ENCODE measurements around the gene LRRC57.
"Not testable (repeated sequence)": the region's sequence is repeated elsewhere in the genome, so short reads cannot be mapped to it uniquely, and the experiment has no call there.

LRRC57 gene

DNA sequence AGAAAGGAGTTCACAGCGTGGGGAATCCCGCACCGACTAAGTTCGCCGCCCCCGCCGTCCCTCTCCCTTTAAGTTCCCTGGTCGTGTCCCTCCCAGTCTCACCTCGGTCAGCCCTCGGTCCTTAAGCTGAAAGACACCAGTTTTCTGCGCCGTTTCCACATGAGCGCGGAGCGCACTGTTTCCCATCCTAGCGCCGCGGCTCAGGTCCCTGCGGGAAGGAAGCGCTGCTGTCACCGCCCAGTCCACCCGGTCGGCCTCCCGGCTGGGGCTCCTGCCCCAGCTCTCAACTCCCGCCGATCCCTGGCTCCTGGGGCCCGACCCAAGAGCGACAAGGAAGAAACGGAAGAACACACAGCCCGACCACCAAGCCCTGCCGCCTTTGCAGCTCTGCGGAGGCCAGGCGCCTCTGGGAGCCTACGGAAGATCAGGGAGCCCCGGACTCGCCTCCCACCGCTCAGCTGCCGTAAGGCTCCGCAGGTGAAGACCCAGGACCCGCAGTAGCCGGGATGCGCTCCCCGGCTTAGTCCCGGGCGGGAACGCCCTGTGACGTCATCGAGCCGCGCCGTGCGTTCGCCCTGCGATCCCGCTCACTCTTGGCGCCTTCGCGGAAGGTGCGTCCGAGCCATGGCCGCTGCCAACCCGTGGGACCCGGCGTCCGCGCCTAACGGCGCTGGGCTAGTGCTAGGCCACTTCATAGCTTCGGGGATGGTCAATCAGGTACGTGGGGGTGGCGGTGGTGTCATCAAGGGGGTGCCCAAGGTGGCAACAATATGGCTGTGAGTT, at the start of gene LRRC57, which contains the start of gene HAUS2:
TSS of gene LRRC57 (minus strand) at position 545 of the 783 bp plus-strand sequence. CDS start at position 186, 359 bp downstream.
TSS of gene HAUS2 (plus strand) at position 590 of the 783 bp plus-strand sequence. CDS start at position 625, 35 bp downstream.
- peak; percentile 88 for DNase-seq

- DNase-seq: no peak
Observed at GRCh38 chr15:42595626-42596240, 47.1 kb upstream of the LRRC57 start.

- no peak for DNase-seq
Observed at GRCh38 chr15:42594095-42594494, 45.5 kb upstream of the LRRC57 start.

- no peak for DNase-seq
Observed at GRCh38 chr15:42593143-42593542, 44.5 kb upstream of the LRRC57 start.

DNA sequence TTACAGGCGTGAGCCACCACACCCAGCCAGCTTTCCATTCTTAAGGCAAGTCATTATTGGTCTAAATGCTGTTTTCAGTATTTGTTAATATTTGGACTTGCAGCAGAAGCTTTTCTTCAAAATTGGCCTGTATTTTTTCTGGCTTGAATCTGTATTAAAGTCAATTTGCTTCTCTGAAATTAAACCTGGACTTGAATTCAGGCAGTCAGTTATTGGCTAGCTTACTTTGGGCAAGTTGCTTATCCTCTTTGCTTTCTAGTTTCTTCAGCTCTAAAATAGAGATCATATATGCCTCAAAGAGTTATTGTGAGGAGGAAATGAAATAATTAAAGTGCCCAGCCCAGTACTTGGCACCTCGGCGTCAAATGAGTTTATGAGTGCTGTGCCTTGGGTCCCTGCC, 44.1 kb upstream of the LRRC57 start:
- no peak for DNase-seq

DNA sequence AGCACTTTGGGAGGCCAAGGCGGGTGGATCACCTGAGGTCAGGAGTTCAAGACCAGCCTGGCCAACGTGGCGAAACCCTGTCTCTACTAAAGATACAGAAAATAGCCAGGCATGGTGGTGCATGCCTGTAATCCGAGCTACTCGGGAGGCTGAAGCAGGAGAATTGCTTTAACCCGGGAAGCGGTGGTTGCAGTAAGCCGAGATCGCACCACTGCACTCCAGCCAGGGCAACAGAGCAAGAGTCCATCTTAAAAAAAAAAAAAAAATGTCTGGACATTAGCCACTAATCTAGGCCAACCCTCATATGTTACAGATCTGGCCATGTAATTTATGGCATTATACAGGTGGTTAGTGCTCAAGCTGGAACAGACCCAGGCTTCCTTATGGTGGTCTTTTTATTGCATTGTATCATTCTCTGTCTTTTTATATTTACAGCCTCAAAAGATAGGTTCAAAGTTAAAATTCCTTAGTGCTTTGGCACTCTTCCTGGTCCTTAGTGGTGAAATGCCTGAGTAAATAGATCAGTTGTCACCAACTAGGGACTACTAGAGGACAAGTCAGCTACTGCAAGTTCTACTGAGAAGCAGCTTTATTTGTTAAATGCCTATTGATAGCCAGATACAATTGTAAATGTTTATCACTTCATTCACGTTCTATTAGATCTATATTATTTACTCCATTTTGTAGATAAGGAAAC, 42.8 kb upstream of the LRRC57 start:
- DNase-seq: no peak

DNA sequence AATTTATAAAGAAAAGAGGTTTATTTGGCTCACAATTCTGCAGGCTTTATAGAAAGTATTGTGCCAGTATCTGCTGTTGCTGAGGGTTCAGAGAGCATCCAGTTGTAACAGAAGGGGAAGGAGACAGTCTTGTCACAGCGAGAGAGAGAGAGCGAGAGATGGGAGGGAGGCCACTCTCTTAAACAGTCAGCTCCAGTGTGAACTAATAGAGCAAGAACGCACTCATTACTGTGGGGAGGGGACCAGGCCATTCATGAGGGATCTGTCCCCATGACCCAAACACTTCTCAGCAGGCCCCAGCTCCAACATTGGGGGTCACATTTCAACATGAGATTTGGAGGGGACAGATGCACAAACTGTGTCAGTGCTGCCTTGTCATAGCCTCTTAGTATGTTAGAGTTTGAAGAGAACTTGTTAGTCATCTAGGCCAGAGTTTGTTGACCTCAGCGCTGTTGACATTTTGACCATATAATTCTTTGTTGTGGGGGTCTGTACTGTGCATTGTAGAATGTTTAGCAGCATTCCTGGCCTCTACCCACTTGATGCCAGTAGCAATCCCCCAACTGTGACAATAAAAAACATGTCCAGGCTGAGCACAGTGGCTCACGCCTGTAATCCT, 42.1 kb upstream of the LRRC57 start:
- DNase-seq: no peak

- no peak for DNase-seq
Observed at GRCh38 chr15:42584031-42584765, 35.6 kb upstream of the LRRC57 start.

DNA sequence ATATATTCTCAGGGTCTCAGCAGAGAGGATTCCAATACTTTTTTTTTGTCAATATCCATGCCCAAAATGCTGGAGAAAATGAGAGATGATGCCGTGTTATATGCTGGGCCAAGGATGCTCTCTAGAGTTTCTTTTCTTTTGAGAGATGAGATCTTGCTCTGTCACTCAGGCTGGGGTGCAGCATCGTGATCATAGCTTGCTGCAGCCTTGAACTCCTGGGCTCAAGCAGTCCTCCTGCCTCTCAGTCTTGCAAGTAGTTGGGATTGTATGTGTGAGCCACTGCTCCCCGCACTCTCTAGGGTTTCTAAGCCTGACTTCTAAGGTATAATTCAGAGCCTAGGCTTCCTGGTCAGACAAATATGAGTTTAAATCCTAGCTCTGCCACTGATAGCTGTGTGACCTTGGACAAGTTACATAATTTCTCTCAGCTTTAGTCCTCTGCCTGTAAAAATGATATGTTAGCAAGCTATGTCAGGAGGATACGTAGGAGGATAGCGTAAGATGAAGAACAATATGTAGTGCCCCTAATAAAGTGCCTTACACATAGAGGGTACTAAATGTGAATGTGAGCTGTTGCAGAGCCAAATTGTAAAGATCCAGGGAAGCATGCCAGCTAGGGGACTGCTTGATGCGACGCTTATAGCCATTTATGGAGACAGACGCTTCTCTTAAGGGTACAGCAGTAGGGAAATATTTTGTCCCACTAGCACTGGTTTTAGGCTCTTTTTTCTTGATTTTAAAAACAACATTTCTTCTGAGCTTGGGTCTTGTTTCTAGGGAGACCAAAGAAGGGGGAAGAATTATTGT, 34.2 kb upstream of the LRRC57 start:
- no peak for DNase-seq

DNA sequence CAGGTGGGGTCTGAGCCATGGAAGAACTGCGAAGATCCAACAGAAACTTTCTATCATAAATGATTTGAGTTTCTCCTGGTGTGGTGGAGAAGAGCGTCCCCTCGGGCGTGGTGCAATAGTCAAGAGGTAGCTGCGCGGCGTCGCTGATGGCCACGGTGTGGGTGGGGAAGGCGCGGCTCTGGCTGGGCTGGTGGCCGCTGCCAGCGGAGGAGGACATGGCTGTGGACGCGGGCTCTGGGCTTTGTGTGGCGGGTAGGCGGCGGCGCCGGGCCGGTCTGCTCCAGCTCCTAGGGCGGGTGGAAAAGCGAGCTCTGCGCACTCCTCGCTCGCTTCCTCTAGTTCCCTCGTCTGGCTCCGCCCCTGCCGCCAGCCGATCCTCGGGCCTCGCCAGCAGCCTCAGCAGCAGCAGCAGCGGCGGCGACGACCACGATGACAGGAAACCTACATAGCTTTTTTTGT, 32.7 kb upstream of the LRRC57 start:
- peak; percentile 74 for DNase-seq

GRCh38 chr15:42578984-42579537, 30.5 kb upstream of the LRRC57 start:
- no peak for DNase-seq

- no peak for DNase-seq
Observed at GRCh38 chr15:42577514-42578031, 29.0 kb upstream of the LRRC57 start.

DNA sequence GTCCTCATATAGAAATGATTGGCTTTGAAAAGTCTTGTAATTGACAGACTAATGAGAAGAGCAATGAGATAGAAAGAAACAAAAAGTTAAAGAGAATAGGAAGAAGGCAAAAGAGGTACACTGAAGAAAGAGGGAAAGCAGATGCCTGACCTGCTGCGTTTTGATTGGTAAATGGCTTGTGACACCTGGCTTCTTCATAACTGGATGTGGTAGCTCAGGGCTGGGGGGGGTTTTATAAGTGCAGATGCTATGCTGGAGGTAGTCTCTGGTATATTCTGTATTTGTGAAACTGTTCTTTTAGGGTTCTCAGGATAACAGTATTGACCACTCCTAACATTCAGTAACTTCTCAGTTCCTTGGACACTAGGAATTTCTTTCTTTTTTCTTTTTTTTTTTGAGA, 28.2 kb upstream of the LRRC57 start:
- DNase-seq: no peak

GRCh38 chr15:42576040-42576594, 27.5 kb upstream of the LRRC57 start:
- no peak for DNase-seq

GRCh38 chr15:42575188-42576039, 26.8 kb upstream of the LRRC57 start, which contains the start of gene STARD9:
TSS of gene STARD9 (plus strand) at chr15:42575606. CDS start at chr15:42575716, 110 bp downstream.
- peak; percentile 91 for DNase-seq

GRCh38 chr15:42558739-42559138, 10.1 kb upstream of the LRRC57 start:
- DNase-seq: no peak

DNA sequence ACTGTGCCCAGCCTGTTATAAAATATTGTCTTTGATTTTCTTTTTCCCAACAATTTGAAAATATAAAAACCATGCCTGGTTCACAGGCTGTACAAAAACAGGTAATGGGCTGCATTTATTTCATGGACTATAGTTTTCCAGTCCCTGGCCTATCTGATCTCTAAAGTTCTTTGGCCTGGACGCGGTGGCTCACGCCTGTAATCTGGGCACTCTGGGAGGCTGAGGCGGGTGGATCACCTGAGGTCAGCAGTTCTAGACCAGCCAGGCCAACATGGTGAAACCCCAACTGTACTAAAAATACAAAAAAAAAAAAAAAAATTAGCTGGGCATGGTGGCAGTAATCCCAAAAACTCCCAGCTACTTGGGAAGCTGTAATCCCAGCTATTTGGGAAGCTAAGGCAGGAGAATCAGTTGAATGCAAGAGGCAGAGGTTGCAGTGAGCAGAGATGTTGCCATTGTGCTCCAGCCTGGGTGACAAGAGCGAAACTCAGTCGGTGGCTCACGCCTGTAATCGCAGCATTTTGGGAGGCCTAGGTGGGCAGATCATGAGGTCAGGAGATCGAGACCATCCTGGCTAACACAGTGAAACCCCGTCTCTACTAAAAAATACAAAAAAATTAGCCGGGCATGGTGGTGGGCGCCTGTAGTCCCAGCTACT, 8.1 kb upstream of the LRRC57 start:
- not testable (repeated sequence) for DNase-seq

- no peak for DNase-seq
Observed at GRCh38 chr15:42553554-42553953, 5.0 kb upstream of the LRRC57 start.

All from NCI-H526 treated with DMSO at 0.1 percent for 48 hours (cell line).